Sigmoid colon (tissue), 3 donors: ENCODE measurements around the gene NUP62.

Experiments
- CTCF ChIP-seq, 4 experiments: fragments of 450-650 bp in 3 of 4; fragments of 200-600 bp in 1 of 4; IDR thresholded peaks; one replicate each; pipeline ENCODE4 v1.5.1; 2016 to 2019; ENCODE audit warnings: antibody characterized with exemption in 4 of 4, mild to moderate bottlenecking in 3 of 4, moderate library complexity in 2 of 4
- POLR2A ChIP-seq, 2 donors: fragments of 450-650 bp; IDR thresholded peaks; one replicate each; pipeline ENCODE4 v1.6.1; 2016; ENCODE audit warnings: antibody characterized with exemption in 2 of 2, mild to moderate bottlenecking in 2 of 2, moderate library complexity in 2 of 2

GRCh38 chr19:49889038-49889686, 40.1 kb downstream of the NUP62 start:
- no peak for TF ChIP-seq CTCF (IDR thresholded peaks at IDR 0.05)
- TF ChIP-seq POLR2A (IDR thresholded peaks at IDR 0.05): no peak
